Kidney epithelial cell (primary cell): ENCODE data around the gene SNAP23. TPM values are rescaled to one million over a fixed set of nuclear protein-coding genes. Genes with fewer than 3 reads are reported as not detected.

ENCODE experiments used
- DNase-seq: peaks from one replicate; pipeline ENCODE4 v3.0.0-alpha.2; 2010; ENCODE audit warnings: low read depth
- H3K27me3 ChIP-seq: 2 replicates; pipeline ENCODE4 v1.6.0; 2011; ENCODE audit warnings: low read length; ENCODE audit not compliant: control insufficient read depth, insufficient read depth
- H3K36me3 ChIP-seq: 2 replicates; pipeline ENCODE4 v1.5.1; 2011; ENCODE audit warnings: low read length; ENCODE audit not compliant: control insufficient read depth, insufficient read depth
- H3K4me3 ChIP-seq: 2 replicates; pipeline ENCODE4 v1.5.1; 2011; ENCODE audit warnings: low read depth, mild to moderate bottlenecking, control low read depth, low read length
- total RNA-seq: library from RNA; depleted of rRNA; stranded (reverse); fragments of >200 nt; gene quantifications from 2 replicates; pipeline ENCODE4 v1.2.3, GENCODE V29; 2015
- TF ChIP-seq, protein P1 (sequence below): IDR thresholded peaks from 2 replicates; pipeline ENCODE4 v1.5.1; 2011; ENCODE audit warnings: mild to moderate bottlenecking, moderate library complexity, low read length, control low read depth, inconsistent platforms; ENCODE audit not compliant: insufficient read depth, poor library complexity, severe bottlenecking

The SNAP23 gene
- total RNA-seq, 1 donor from 2014 or later, result 71.5 TPM

- TF ChIP-seq, protein P1, sequence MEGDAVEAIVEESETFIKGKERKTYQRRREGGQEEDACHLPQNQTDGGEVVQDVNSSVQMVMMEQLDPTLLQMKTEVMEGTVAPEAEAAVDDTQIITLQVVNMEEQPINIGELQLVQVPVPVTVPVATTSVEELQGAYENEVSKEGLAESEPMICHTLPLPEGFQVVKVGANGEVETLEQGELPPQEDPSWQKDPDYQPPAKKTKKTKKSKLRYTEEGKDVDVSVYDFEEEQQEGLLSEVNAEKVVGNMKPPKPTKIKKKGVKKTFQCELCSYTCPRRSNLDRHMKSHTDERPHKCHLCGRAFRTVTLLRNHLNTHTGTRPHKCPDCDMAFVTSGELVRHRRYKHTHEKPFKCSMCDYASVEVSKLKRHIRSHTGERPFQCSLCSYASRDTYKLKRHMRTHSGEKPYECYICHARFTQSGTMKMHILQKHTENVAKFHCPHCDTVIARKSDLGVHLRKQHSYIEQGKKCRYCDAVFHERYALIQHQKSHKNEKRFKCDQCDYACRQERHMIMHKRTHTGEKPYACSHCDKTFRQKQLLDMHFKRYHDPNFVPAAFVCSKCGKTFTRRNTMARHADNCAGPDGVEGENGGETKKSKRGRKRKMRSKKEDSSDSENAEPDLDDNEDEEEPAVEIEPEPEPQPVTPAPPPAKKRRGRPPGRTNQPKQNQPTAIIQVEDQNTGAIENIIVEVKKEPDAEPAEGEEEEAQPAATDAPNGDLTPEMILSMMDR, result no peak
- no peak for DNase-seq
- no peak overlapping the region for H3K4me3 ChIP-seq
Measured at GRCh38 chr15:42510258-42511006, 15.0 kb downstream of the SNAP23 start.

GRCh38 chr15:42511007-42511391 lies 15.6 kb downstream of the SNAP23 start:
- peaks cover 1% of the 10 kb centered on the region for H3K36me3 ChIP-seq
- no peak overlapping the region for H3K4me3 ChIP-seq
- H3K27me3 ChIP-seq, result no peaks in the 10 kb centered on the region
- TF ChIP-seq, protein P1, result no peak
- no peak for DNase-seq

More at GRCh38 chr15:42510258-42511006, 15.0 kb downstream of the SNAP23 start:
- Histone ChIP-seq H3K36me3 (peaks cover 1% of the 10 kb centered on the region), H3K27me3 (no peaks in the 10 kb centered on the region)

DNA sequence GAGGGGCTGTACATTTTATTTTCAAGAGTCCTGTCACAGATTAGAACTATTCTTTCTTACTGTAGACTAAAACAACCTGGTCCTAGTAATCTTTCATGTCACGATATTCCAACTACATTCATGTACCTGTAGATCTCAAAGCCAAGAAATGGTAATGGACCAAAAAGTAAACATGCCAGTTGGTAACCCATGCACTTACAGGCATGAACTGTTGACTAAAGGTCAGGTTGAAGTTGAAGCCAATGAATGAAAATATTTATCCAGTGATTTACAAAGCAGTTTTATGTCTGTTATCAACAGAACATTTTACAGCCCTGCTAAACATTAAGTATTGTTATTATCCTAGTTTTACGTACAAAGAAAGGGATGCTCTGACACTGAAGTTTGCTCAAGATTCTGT lies 27.9 kb downstream of the SNAP23 start:
- TF ChIP-seq, protein P1, result no peak
- Histone ChIP-seq H3K27me3 (no peaks in the 10 kb centered on the region), H3K36me3 (no peaks in the 10 kb centered on the region), H3K4me3 (no peak overlapping the region)
- no peak for DNase-seq

GRCh38 chr15:42528970-42529369 lies 33.5 kb downstream of the SNAP23 start:
- H3K27me3 ChIP-seq, result no peaks in the 10 kb centered on the region
- DNase-seq, result no peak
- H3K36me3 ChIP-seq, result no peaks in the 10 kb centered on the region
- TF ChIP-seq, protein P1, result no peak
- H3K4me3 ChIP-seq, result no peak overlapping the region

- DNase-seq, result no peak
- H3K4me3 ChIP-seq, result no peak overlapping the region
- H3K27me3 ChIP-seq, result no peaks in the 10 kb centered on the region
- TF ChIP-seq, protein P1, result no peak
- H3K36me3 ChIP-seq, result no peaks in the 10 kb centered on the region
Measured at GRCh38 chr15:42533246-42533645, 37.8 kb downstream of the SNAP23 start.

DNA sequence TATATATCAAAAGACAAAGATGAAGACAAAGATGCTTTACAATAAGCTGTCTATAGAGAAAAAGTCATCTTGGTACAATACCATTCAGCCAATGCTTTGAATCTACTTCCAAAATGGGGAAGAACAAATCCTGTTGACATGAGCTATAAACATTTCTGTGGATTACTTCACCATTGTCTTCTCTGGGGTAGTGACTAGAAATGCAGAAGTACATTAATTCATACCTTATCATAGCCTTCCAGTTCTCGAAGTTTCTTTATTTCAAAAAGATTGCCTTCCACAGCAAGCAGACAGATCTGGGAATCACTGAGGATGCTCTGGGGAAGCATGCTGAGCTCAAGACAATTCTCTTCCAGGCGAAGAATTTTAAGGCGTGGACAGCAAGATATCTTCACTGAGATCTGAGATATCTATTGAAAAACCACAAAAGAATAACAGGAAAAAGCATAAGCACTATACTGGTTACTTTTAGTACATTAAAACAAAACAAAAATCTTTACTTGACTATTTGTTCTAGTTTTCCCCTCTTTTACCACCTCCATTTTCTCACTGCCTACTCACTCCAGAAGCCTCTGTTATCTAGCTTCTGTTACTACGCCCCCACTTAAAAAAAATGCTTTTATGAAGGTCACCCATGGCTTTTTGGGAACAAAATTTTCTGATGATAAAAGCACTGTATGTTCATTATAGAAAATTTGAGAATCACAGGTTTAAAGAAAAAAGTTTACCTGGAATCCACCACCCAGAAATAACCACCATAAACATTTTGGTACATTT lies 49.6 kb downstream of the SNAP23 start:
- no peaks in the 10 kb centered on the region for H3K36me3 ChIP-seq
- DNase-seq, result no peak
- no peaks in the 10 kb centered on the region for H3K27me3 ChIP-seq
- TF ChIP-seq, protein P1, result no peak
- H3K4me3 ChIP-seq, result no peak overlapping the region
